GM19468 (cell line): ENCODE results near the gene FLAD1.
"Not testable (repeated sequence)": the region's sequence is repeated elsewhere in the genome, so short reads cannot be mapped to it uniquely, and the experiment has no call there.

ENCODE experiments used
- ATAC-seq: cut with Tn5 transposase; IDR thresholded peaks from one replicate; pipeline ENCODE4 v1.9.1; 2021; ENCODE audit warnings: mild to moderate bottlenecking, moderate library complexity, moderate number of reproducible peaks; ENCODE audit not compliant: unreplicated experiment; ENCODE audit errors: extremely low read depth

The FLAD1 gene

GRCh38 chr1:154966111-154966510 is 17.0 kb upstream of the FLAD1 start:
- no peak for ATAC-seq

- no peak for ATAC-seq
These were observed 15.7 kb upstream of the FLAD1 start for GRCh38 chr1:154967331-154967950.

- no peak for ATAC-seq
These were observed 14.4 kb upstream of the FLAD1 start for GRCh38 chr1:154968731-154969130.

GRCh38 chr1:154969246-154969645 is 13.9 kb upstream of the FLAD1 start:
- no peak for ATAC-seq

- no peak for ATAC-seq
These were observed 13.2 kb upstream of the FLAD1 start for GRCh38 chr1:154969860-154970452.

GRCh38 chr1:154970631-154971340 is 12.4 kb upstream of the FLAD1 start, which contains the start of gene SHC1:
TSS of gene SHC1 (minus strand) at chr1:154970747. CDS start at chr1:154970526, 221 bp downstream.
- no peak for ATAC-seq

GRCh38 chr1:154971341-154971998 is 11.7 kb upstream of the FLAD1 start:
- no peak for ATAC-seq

- no peak for ATAC-seq
These were observed 11.0 kb upstream of the FLAD1 start for GRCh38 chr1:154972213-154972516.

GRCh38 chr1:154972517-154973343 is 10.4 kb upstream of the FLAD1 start:
- ATAC-seq: no peak

- ATAC-seq: no peak
These were observed 9.6 kb upstream of the FLAD1 start for GRCh38 chr1:154973344-154974101.

GRCh38 chr1:154974102-154974807 is 8.9 kb upstream of the FLAD1 start, which contains the start of gene CKS1B:
TSS of gene CKS1B (plus strand) at chr1:154974681. CDS start at chr1:154974746, 65 bp downstream.
- peak; percentile 81 for ATAC-seq

- peak; percentile 31 for ATAC-seq
These were observed 8.2 kb upstream of the FLAD1 start for GRCh38 chr1:154974808-154975408.

GRCh38 chr1:154975409-154976059 is 7.6 kb upstream of the FLAD1 start:
- no peak for ATAC-seq

- not testable (repeated sequence) for ATAC-seq
These were observed 5.4 kb upstream of the FLAD1 start for GRCh38 chr1:154977762-154978161.

GRCh38 chr1:154978360-154978759 is 4.8 kb upstream of the FLAD1 start:
- no peak for ATAC-seq

GRCh38 chr1:154982341-154982740 is 803 bp upstream of the FLAD1 start:
- ATAC-seq: no peak

- ATAC-seq: no peak
These were observed 777 bp downstream of the FLAD1 start for GRCh38 chr1:154983776-154984466.
